GM12865 (cell line): Measurements from ENCODE around the gene RAP1B.

Source experiments
- DNase-seq: peaks from one replicate; pipeline ENCODE4 v3.0.0; 2010; ENCODE audit warnings: low read depth
- H3K4me3 ChIP-seq: 2 replicates; pipeline ENCODE4 v1.5.1; 2011; ENCODE audit warnings: mild to moderate bottlenecking, low read depth, low read length, control low read depth
- TF ChIP-seq, protein P1 (sequence below): IDR thresholded peaks from 2 replicates; pipeline ENCODE4 v1.5.1; 2011; ENCODE audit warnings: low read length, control low read depth, low read depth, inconsistent platforms; ENCODE audit not compliant: insufficient read depth; ENCODE audit errors: missing control alignments

Gene RAP1B

DNA sequence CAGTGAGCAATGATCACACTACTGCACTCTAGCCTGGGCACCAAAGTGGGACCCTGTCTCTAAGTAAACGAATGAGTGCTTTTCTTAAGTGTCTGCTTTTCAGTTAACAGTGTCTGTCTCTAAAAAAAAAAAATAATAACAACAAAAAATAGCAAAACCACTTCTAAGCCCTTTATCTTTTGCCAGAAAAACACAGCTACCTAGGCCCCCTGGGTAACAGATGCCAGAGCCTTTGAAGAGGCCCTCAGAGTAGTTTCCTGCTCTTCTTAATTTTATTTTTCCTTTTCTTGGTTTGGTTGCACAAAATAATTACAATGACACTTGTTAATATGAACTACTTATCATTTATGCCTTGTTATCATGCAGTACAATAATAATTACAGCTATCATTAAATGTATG, 32.8 kb upstream of the RAP1B start:
- no peak overlapping the region for H3K4me3 ChIP-seq
- no peak for DNase-seq
- TF ChIP-seq, protein P1, sequence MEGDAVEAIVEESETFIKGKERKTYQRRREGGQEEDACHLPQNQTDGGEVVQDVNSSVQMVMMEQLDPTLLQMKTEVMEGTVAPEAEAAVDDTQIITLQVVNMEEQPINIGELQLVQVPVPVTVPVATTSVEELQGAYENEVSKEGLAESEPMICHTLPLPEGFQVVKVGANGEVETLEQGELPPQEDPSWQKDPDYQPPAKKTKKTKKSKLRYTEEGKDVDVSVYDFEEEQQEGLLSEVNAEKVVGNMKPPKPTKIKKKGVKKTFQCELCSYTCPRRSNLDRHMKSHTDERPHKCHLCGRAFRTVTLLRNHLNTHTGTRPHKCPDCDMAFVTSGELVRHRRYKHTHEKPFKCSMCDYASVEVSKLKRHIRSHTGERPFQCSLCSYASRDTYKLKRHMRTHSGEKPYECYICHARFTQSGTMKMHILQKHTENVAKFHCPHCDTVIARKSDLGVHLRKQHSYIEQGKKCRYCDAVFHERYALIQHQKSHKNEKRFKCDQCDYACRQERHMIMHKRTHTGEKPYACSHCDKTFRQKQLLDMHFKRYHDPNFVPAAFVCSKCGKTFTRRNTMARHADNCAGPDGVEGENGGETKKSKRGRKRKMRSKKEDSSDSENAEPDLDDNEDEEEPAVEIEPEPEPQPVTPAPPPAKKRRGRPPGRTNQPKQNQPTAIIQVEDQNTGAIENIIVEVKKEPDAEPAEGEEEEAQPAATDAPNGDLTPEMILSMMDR = no peak

DNA sequence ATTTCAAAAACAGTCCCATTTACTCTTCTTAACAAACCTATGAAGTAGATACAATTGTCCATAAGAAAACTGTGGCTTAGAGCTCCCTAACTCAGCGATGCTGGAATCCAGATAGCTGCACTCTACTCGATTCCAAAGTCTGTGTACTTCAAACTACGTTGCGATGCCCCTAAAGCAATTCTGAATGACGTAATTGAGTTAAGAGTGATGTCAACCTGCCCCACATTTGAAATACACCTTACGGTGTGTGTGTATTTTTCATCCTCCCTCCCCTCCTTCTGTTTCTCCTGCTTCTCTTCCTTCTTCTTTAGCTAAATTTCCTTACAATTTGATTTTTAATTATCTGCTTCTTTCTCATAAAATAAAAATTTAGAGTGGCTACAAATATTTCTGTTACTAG, 31.9 kb upstream of the RAP1B start:
- TF ChIP-seq, protein P1 = no peak
- H3K4me3 ChIP-seq = no peak overlapping the region
- no peak for DNase-seq

DNA sequence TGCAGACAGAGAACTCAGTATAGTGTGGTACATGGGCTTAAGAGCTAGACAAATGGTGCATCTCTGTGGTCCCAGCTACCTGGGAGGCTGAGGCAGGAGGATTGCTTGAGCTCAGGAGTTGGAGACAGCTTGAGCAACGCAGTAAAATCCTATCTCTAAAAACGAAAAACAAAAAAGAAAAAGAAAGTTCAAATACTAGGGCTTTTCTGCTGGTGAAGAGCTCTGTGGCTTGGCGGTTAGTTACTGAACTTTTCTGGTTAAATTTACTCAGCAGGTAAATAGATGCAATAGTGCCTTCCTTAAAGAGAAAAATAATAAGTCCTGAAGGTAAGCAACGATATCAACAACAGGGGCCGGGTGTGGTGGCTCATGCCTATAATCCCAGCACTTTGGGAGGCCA, 31.4 kb upstream of the RAP1B start:
- H3K4me3 ChIP-seq = no peak overlapping the region
- TF ChIP-seq, protein P1 = no peak
- no peak for DNase-seq

DNA sequence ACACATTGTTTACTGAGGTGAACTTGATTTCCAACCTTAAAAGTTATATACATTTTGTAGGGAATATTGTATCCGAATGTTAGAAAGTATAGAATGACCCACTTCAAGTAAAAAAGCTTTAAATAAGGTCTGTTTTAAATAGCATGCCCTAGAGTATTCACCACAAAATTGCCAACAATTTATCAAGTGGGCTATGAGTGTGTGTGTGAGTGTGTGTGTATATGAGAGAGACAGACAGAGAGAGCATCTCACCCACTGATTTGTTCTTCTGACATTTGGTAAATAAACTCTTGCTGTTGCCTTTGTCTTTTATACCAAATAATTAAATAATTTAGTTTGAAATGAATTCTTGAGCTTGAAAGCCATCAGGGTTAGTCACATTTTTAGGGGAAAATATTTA, 29.8 kb upstream of the RAP1B start:
- DNase-seq = no peak
- no peak overlapping the region for H3K4me3 ChIP-seq
- TF ChIP-seq, protein P1 = no peak

DNA sequence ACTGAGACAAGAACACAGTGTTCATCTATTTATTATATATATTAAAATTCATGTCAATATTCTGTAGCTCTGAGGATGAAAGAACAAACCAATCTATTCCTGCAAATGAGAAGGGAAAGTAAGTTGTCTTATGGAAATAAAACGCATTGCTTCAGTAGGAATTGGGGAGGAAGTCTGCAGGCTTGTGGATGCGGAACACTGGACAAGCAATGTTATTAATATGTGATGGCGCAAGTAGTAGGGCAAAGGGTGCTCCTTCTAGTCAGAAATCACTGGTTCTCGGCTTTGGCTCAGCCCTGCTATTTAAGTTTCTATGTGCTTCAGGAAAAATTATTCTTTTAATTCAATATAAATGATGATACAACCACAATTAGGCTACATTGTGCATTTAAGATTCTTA, 28.8 kb upstream of the RAP1B start:
- no peak for DNase-seq
- TF ChIP-seq, protein P1 = no peak
- H3K4me3 ChIP-seq = no peak overlapping the region

DNA sequence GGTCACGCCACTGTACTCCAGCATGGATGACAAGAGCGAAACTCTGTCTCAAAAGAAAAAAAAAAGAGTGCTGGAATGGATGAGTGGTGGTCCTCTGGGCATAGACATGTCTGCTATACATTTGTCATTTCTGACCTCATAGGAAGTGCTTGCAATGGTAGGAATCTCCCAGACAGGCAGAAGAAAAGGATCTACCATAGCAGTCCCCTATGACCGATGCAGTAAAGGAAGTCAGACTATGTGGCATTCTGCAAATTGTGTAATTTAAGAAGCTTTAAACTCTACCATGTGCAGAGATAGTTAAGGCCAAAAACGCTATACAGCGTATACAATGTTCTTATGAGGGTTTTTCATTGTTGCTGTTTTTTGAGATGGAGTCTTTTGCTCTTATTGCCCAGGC, 24.7 kb upstream of the RAP1B start:
- H3K4me3 ChIP-seq = no peak overlapping the region
- no peak for DNase-seq
- TF ChIP-seq, protein P1 = no peak

DNA sequence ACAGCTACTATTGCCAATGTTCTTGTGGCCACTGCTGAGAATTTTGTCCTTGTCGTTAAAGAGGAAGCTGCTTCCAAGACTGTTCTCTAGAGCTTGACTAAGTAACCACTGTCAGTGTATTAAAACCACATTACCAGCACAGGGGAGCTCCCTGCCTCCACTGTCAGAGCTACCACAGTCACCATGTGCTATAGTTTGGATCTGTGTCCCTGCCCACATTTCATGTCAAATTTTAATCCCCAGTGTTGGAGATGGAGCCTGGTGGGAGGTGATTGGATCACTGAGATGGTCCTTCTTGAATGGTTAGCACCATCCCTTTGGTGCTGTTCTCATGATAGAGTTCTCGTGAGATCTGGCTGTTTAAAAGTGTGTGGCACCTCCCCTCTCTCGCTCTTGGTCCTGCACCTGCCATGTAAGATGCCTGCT, 23.2 kb upstream of the RAP1B start:
- TF ChIP-seq, protein P1 = no peak
- no peak overlapping the region for H3K4me3 ChIP-seq
- peak; percentile 58 for DNase-seq
